CD14-positive monocyte (primary cell): ENCODE data around the gene CERKL. TPM values are rescaled to one million over a fixed set of nuclear protein-coding genes. Genes with fewer than 3 reads are reported as not detected.

Source experiments
- DNase-seq, 3 donors: peaks; one replicate each; pipeline ENCODE4 v3.0.0-alpha.2; 2011 to 2022
- H2AFZ ChIP-seq: 2 replicates; pipeline ENCODE4 v1.6.0; 2012; ENCODE audit warnings: mild to moderate bottlenecking, low read depth, low read length, inconsistent platforms; ENCODE audit not compliant: insufficient read depth, poor library complexity, severe bottlenecking
- H3K27ac ChIP-seq, 2 donors: 1 replicate in 1 of 2; 2 replicates in 1 of 2; pipeline ENCODE4 v1.5.1; 2012 to 2013; ENCODE audit warnings: low read length in 2 of 2, control low read depth in 1 of 2, inconsistent platforms in 1 of 2, low read depth in 1 of 2, mild to moderate bottlenecking in 1 of 2
- H3K27me3 ChIP-seq, 2 donors: one replicate each; pipeline versions ENCODE4 v1.6.0 to v1.6.1; 2011 to 2013; ENCODE audit warnings: low read length in 2 of 2; ENCODE audit not compliant: control insufficient read depth in 2 of 2, insufficient read depth in 2 of 2
- H3K36me3 ChIP-seq, 2 donors: replicated peaks in 1 of 2; 1 replicate in 1 of 2; 2 replicates in 1 of 2; pipeline versions ENCODE4 v1.5.1 to v1.6.1; 2012 to 2013; ENCODE audit warnings: low read length in 2 of 2, control low read depth in 1 of 2, inconsistent platforms in 1 of 2, mild to moderate bottlenecking in 1 of 2; ENCODE audit not compliant: insufficient read depth in 2 of 2, control insufficient read depth in 1 of 2
- H3K4me1 ChIP-seq, 2 donors: 1 replicate in 1 of 2; 2 replicates in 1 of 2; pipeline versions ENCODE4 v1.5.1 to v1.6.1; 2012 to 2013; ENCODE audit warnings: low read length in 2 of 2, control low read depth in 1 of 2, inconsistent platforms in 1 of 2, mild to moderate bottlenecking in 1 of 2, moderate library complexity in 1 of 2; ENCODE audit not compliant: insufficient read depth in 2 of 2, control insufficient read depth in 1 of 2
- H3K4me2 ChIP-seq: replicated peaks from 2 replicates; pipeline ENCODE3; 2012; ENCODE audit warnings: low read length, moderate library complexity, mild to moderate bottlenecking; ENCODE audit not compliant: poor library complexity, severe bottlenecking; ENCODE audit errors: extremely low read depth
- H3K4me3 ChIP-seq, 3 experiments: fragments of 200-600 bp in 1 of 3; sonication (generic) in 1 of 3; replicated peaks in 1 of 3; 1 replicate in 2 of 3; 2 replicates in 1 of 3; pipeline ENCODE4 v1.5.1; 2011 to 2013; ENCODE audit warnings: low read length in 3 of 3, mild to moderate bottlenecking in 3 of 3, control low read depth in 2 of 3, low read depth in 2 of 3, inconsistent platforms in 1 of 3, moderate library complexity in 1 of 3
- H3K79me2 ChIP-seq: 2 replicates; pipeline ENCODE4 v1.6.0; 2012; ENCODE audit warnings: mild to moderate bottlenecking, control low read depth, inconsistent platforms, low read length, moderate library complexity; ENCODE audit not compliant: insufficient read depth
- H3K9ac ChIP-seq: 2 replicates; pipeline ENCODE4 v1.6.0; 2017; ENCODE audit warnings: low read length, mild to moderate bottlenecking; ENCODE audit not compliant: insufficient read depth, poor library complexity, severe bottlenecking
- H3K9me3 ChIP-seq, 2 donors: replicated peaks in 1 of 2; 1 replicate in 1 of 2; 2 replicates in 1 of 2; pipeline versions ENCODE4 v1.5.1 to v1.6.1; 2012 to 2013; ENCODE audit warnings: low read length in 2 of 2, control low read depth in 1 of 2; ENCODE audit not compliant: control insufficient read depth in 1 of 2, insufficient read depth in 1 of 2
- H4K20me1 ChIP-seq: 2 replicates; pipeline ENCODE4 v1.6.0; 2012; ENCODE audit warnings: mild to moderate bottlenecking, low read length, control low read depth, moderate library complexity; ENCODE audit not compliant: insufficient read depth
- H3K27ac Mint-ChIP-seq, 7 donors: one replicate each; pipeline ENCODE4 v1.8.0; 2020; ENCODE audit warnings: mild to moderate bottlenecking in 7 of 7, mixed read lengths in 7 of 7, moderate library complexity in 6 of 7, inconsistent platforms in 2 of 7
- H3K27me3 Mint-ChIP-seq, 3 donors: one replicate each; pipeline ENCODE4 v1.8.0; 2021 to 2022; ENCODE audit warnings: low read depth in 3 of 3, mild to moderate bottlenecking in 3 of 3, mixed read lengths in 3 of 3, moderate library complexity in 3 of 3, inconsistent platforms in 1 of 3
- H3K36me3 Mint-ChIP-seq, 2 donors: one replicate each; pipeline ENCODE4 v1.8.0; 2020; ENCODE audit warnings: mixed read lengths in 2 of 2, inconsistent platforms in 1 of 2, mild to moderate bottlenecking in 1 of 2
- H3K4me1 Mint-ChIP-seq: one replicate; pipeline ENCODE4 v1.8.0; 2020; ENCODE audit warnings: mild to moderate bottlenecking, mixed read lengths
- H3K4me3 Mint-ChIP-seq, 2 donors: one replicate each; pipeline ENCODE4 v1.8.0; 2020; ENCODE audit warnings: mild to moderate bottlenecking in 2 of 2, mixed read lengths in 2 of 2, moderate library complexity in 1 of 2
- H3K9me3 Mint-ChIP-seq, 7 donors: one replicate each; pipeline ENCODE4 v1.8.0; 2020 to 2022; ENCODE audit warnings: mixed read lengths in 7 of 7, mild to moderate bottlenecking in 6 of 7, moderate library complexity in 6 of 7, inconsistent platforms in 2 of 7
- CTCF ChIP-seq: fragments of 200-600 bp; IDR thresholded peaks from one replicate; pipeline ENCODE4 v1.8.0; 2022; ENCODE audit warnings: antibody characterized with exemption, mild to moderate bottlenecking
- WGBS: methylation state at CpG from one replicate; pipeline ENCODE4 v1.1.5; 2013; ENCODE audit warnings: missing lambda C conversion rate; ENCODE audit not compliant: insufficient coverage; 5-methylcytosine and 5-hydroxymethylcytosine counted together
- intact Hi-C, 2 donors: fragments of 100-400 bp; cut with micrococcal nuclease; formaldehyde crosslinking; loops; one replicate each; pipeline versions ENCODE4 v1.15.0 to v1.15.1; 2023
- polyA plus RNA-seq, 3 donors: library from polyadenylated mRNA; depleted of rRNA in 1 of 3; unstranded in 2 of 3; stranded (reverse) in 1 of 3; fragments of 300-500 nt in 2 of 3; fragments of >200 nt in 1 of 3; fragmentation: Illumina TruSeq in 2 of 3; gene quantifications; 1 replicate in 2 of 3; 2 replicates in 1 of 3; pipeline ENCODE4 v1.2.3, GENCODE V29; 2012 to 2021

CERKL gene
- polyA plus RNA-seq, 3 donors: 0.12 to 16.3 (median 8.6) TPM

GRCh38 chr2:181605889-181606837, 50.7 kb downstream of the CERKL start:
- H4K20me1 ChIP-seq: no peaks in the 10 kb centered on the region
- H3K27me3 Mint-ChIP-seq: no peaks in the 10 kb centered on the region
- no peak for TF ChIP-seq CTCF
- no peak overlapping the region for H3K4me3 Mint-ChIP-seq
- H3K9ac ChIP-seq: no peak overlapping the region
- H3K27ac Mint-ChIP-seq: no peak overlapping the region
- intact Hi-C loops: no loop called here
- H3K27ac ChIP-seq: no peak overlapping the region
- no peak overlapping the region for H3K4me2 ChIP-seq
- H3K4me1 ChIP-seq: no peaks in the 10 kb centered on the region
- no peaks in the 10 kb centered on the region for H3K36me3 ChIP-seq
- no peaks in the 10 kb centered on the region for H3K36me3 Mint-ChIP-seq
- H3K79me2 ChIP-seq: no peaks in the 10 kb centered on the region
- DNase-seq: no peak
- no peak overlapping the region for H3K4me3 ChIP-seq
- H3K4me1 Mint-ChIP-seq: peaks cover 15% of the 10 kb centered on the region
- no peaks in the 10 kb centered on the region for H3K9me3 ChIP-seq
- peaks cover 0 to 3% (median 0%) of the 10 kb centered on the region in 7 donors for H3K9me3 Mint-ChIP-seq
- no peaks in the 10 kb centered on the region for H3K27me3 ChIP-seq
- H2AFZ ChIP-seq: no peak overlapping the region
- WGBS: 58% methylated on average over 1 of the region's 3 CpGs

GRCh38 chr2:181602017-181602416, 54.9 kb downstream of the CERKL start:
- H3K27ac ChIP-seq: no peak overlapping the region
- Mint-ChIP-seq H3K4me1 (peaks cover 8% of the 10 kb centered on the region), H3K9me3 (peaks cover 0 to 5% (median 0%) of the 10 kb centered on the region in 7 donors), H3K4me3 (no peak overlapping the region), H3K27ac (no peak overlapping the region), H3K36me3 (no peaks in the 10 kb centered on the region), H3K27me3 (no peaks in the 10 kb centered on the region)
- H3K4me2 ChIP-seq: no peak overlapping the region
- no peaks in the 10 kb centered on the region for H4K20me1 ChIP-seq
- intact Hi-C loops: no loop called here
- H3K4me1 ChIP-seq: no peaks in the 10 kb centered on the region
- H3K27me3 ChIP-seq: no peaks in the 10 kb centered on the region
- no peak overlapping the region for H3K9ac ChIP-seq
- H3K36me3 ChIP-seq: no peaks in the 10 kb centered on the region
- no peak for TF ChIP-seq CTCF
- no peak overlapping the region for H3K4me3 ChIP-seq
- WGBS: no CpG with 5 or more reads among the region's 1 CpG
- no peaks in the 10 kb centered on the region for H3K9me3 ChIP-seq
- no peaks in the 10 kb centered on the region for H3K79me2 ChIP-seq
- no peak for DNase-seq
- no peak overlapping the region for H2AFZ ChIP-seq
